Measurements from ENCODE around the gene FAM90A1.
"Not testable (repeated sequence)": the region's sequence is repeated elsewhere in the genome, so short reads cannot be mapped to it uniquely, and the experiment has no call there.

- TF ChIP-seq, protein P1, sequence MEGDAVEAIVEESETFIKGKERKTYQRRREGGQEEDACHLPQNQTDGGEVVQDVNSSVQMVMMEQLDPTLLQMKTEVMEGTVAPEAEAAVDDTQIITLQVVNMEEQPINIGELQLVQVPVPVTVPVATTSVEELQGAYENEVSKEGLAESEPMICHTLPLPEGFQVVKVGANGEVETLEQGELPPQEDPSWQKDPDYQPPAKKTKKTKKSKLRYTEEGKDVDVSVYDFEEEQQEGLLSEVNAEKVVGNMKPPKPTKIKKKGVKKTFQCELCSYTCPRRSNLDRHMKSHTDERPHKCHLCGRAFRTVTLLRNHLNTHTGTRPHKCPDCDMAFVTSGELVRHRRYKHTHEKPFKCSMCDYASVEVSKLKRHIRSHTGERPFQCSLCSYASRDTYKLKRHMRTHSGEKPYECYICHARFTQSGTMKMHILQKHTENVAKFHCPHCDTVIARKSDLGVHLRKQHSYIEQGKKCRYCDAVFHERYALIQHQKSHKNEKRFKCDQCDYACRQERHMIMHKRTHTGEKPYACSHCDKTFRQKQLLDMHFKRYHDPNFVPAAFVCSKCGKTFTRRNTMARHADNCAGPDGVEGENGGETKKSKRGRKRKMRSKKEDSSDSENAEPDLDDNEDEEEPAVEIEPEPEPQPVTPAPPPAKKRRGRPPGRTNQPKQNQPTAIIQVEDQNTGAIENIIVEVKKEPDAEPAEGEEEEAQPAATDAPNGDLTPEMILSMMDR (IDR thresholded peaks at IDR 0.05), result not testable (repeated sequence)
- TF ChIP-seq ZFX (IDR thresholded peaks at IDR 0.05; ENCODE audit: borderline replicate concordance), result not testable (repeated sequence)
Measured at GRCh38 chr12:8183346-8183745, 44.1 kb downstream of the FAM90A1 start.
